NK-92 treated with Interleukin-12 subunit alpha and Interleukin-12 subunit beta, amount 100 ng/mL, for 24 hours (cell line): ENCODE results near the gene TMEM163.

Source experiments
- DNase-seq: peaks from one replicate; lab custom pipeline; 2025; lab: John Stamatoyannopoulos, UW

TMEM163 gene

GRCh38 chr2:134722728-134723127, 3.9 kb upstream of the TMEM163 start:
- no peak for DNase-seq

- no peak for DNase-seq
Measured at GRCh38 chr2:134721596-134721995, 2.8 kb upstream of the TMEM163 start.

- DNase-seq: no peak
Measured at GRCh38 chr2:134718023-134718816, 580 bp downstream of the TMEM163 start.

- DNase-seq: no peak
Measured at GRCh38 chr2:134717286-134718022, 1.3 kb downstream of the TMEM163 start.

GRCh38 chr2:134716721-134717243, 2.0 kb downstream of the TMEM163 start:
- DNase-seq: no peak

- DNase-seq: no peak
Measured at GRCh38 chr2:134715932-134716643, 2.7 kb downstream of the TMEM163 start.

- DNase-seq: no peak
Measured at GRCh38 chr2:134714228-134714627, 4.6 kb downstream of the TMEM163 start.

- no peak for DNase-seq
Measured at GRCh38 chr2:134713606-134714005, 5.2 kb downstream of the TMEM163 start.

GRCh38 chr2:134713176-134713575, 5.6 kb downstream of the TMEM163 start:
- no peak for DNase-seq

- DNase-seq: no peak
Measured at GRCh38 chr2:134712736-134713135, 6.1 kb downstream of the TMEM163 start.

GRCh38 chr2:134712299-134712698, 6.5 kb downstream of the TMEM163 start:
- DNase-seq: no peak

- no peak for DNase-seq
Measured at GRCh38 chr2:134711692-134712091, 7.1 kb downstream of the TMEM163 start.

GRCh38 chr2:134707330-134707676, 11.5 kb downstream of the TMEM163 start:
- DNase-seq: no peak

GRCh38 chr2:134706587-134707329, 12.0 kb downstream of the TMEM163 start:
- no peak for DNase-seq

- DNase-seq: no peak
Measured at GRCh38 chr2:134705861-134706586, 12.8 kb downstream of the TMEM163 start.

- no peak for DNase-seq
Measured at GRCh38 chr2:134704173-134704572, 14.6 kb downstream of the TMEM163 start.

- no peak for DNase-seq
Measured at GRCh38 chr2:134703426-134703825, 15.4 kb downstream of the TMEM163 start.

- no peak for DNase-seq
Measured at GRCh38 chr2:134700730-134701129, 18.1 kb downstream of the TMEM163 start.

- no peak for DNase-seq
Measured at GRCh38 chr2:134694411-134694810, 24.4 kb downstream of the TMEM163 start.

- DNase-seq: no peak
Measured at GRCh38 chr2:134693359-134694330, 25.2 kb downstream of the TMEM163 start.
